ENCODE measurements around the gene SNX1. TPM values are rescaled to one million over a fixed set of nuclear protein-coding genes. Genes with fewer than 3 reads are reported as not detected.

The SNX1 gene
- total and polyA plus RNA-seq, 10 of the 15 experiments (the other 5 are each of a cell fraction or from before 2014, with no cell fraction given), result 17.8 to 115 (median 96.3) TPM

DNA sequence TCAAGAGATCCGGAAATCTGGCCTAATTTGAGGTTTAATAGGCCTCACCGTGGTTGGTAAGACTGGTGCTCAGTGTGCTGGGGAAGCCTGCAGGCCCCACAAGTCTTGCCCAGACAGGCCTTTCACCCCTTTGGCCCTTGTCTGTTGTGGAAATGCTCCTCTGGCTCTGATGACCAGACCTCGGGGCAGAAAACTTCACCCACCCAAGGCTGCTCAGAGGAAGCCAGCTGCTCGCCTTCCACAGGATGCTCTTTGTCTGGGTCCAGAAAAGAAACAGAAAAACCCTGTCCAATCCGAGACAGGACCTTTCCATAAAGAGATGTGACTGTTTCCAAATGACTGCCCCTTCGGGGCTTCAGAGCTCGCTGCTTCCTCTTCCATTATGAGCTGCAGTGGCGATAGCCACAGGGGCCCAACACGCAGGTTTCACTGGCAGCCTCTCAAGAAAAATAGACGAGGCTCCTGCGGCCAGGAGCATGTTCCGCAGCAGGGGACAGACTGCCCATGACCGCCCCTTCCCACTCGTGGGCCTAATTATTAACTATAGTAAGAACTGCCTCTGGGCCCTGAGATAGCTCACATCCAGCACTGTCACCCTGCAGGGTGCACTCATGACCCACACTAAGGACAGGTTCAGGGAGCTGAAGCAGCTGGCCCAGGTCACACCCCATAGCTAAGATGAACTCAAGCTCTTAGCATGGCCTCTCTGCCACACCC is 48.9 kb downstream of the SNX1 start (continued):
- TF ChIP-seq POLR2AphosphoS5 (IDR thresholded peaks at IDR 0.05; ENCODE audit: low read length) (peak; percentile 55; the same call in 1 of the 2 replicates), SRF (IDR thresholded peaks at IDR 0.05; ENCODE audit: low read depth in 2 of 2, low read length in 2 of 2) (peak in 1 of 2 experiments; percentile 55; a peak in 2 of 4 replicates), SP1 (IDR thresholded peaks at IDR 0.05; ENCODE audit: low read depth, low read length) (no peak), CEBPB (IDR thresholded peaks at IDR 0.05; ENCODE audit: borderline replicate concordance in 1 of 2, low read depth in 2 of 2, low read length in 2 of 2) (no peak), POLR2A (IDR thresholded peaks at IDR 0.05; ENCODE audit: low read depth, low read length) (peak; percentile 72), MTA3 (IDR thresholded peaks at IDR 0.05; ENCODE audit: borderline replicate concordance, low read length) (peak; percentile 76; the same call in 1 of the 2 replicates), SIX5 (IDR thresholded peaks at IDR 0.05; ENCODE audit: low read depth, low read length, severe bottlenecking) (no peak), BHLHE40 (IDR thresholded peaks at IDR 0.05; ENCODE audit: borderline replicate concordance in 1 of 2, low read depth in 2 of 2, low read length in 1 of 2) (peak in 1 of 2 experiments; percentile 9; a peak in 2 of 4 replicates), MYB (IDR thresholded peaks at IDR 0.05; ENCODE audit: borderline replicate concordance, low read depth, low read length) (no peak), CHD4 (IDR thresholded peaks at IDR 0.05) (no peak), RAD51 (IDR thresholded peaks at IDR 0.05) (no peak), SIN3A (IDR thresholded peaks at IDR 0.05; ENCODE audit: low read depth, low read length) (no peak), RFX5 (IDR thresholded peaks at IDR 0.05; ENCODE audit: low read depth, low read length) (no peak), SMAD1 (IDR thresholded peaks at IDR 0.05; ENCODE audit: low read depth, partially characterized antibody) (no peak), ZNF217 (IDR thresholded peaks at IDR 0.05) (no peak)
- TF ChIP-seq, protein P1, sequence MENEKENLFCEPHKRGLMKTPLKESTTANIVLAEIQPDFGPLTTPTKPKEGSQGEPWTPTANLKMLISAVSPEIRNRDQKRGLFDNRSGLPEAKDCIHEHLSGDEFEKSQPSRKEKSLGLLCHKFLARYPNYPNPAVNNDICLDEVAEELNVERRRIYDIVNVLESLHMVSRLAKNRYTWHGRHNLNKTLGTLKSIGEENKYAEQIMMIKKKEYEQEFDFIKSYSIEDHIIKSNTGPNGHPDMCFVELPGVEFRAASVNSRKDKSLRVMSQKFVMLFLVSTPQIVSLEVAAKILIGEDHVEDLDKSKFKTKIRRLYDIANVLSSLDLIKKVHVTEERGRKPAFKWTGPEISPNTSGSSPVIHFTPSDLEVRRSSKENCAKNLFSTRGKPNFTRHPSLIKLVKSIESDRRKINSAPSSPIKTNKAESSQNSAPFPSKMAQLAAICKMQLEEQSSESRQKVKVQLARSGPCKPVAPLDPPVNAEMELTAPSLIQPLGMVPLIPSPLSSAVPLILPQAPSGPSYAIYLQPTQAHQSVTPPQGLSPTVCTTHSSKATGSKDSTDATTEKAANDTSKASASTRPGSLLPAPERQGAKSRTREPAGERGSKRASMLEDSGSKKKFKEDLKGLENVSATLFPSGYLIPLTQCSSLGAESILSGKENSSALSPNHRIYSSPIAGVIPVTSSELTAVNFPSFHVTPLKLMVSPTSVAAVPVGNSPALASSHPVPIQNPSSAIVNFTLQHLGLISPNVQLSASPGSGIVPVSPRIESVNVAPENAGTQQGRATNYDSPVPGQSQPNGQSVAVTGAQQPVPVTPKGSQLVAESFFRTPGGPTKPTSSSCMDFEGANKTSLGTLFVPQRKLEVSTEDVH (IDR thresholded peaks at IDR 0.05; ENCODE audit: low read depth, partially characterized antibody), result no peak
- TF ChIP-seq, protein P2, sequence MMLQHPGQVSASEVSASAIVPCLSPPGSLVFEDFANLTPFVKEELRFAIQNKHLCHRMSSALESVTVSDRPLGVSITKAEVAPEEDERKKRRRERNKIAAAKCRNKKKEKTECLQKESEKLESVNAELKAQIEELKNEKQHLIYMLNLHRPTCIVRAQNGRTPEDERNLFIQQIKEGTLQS (IDR thresholded peaks at IDR 0.05; ENCODE audit: borderline replicate concordance, extremely low read depth, low read depth, low read length), result no peak
- TF ChIP-seq, protein P3, sequence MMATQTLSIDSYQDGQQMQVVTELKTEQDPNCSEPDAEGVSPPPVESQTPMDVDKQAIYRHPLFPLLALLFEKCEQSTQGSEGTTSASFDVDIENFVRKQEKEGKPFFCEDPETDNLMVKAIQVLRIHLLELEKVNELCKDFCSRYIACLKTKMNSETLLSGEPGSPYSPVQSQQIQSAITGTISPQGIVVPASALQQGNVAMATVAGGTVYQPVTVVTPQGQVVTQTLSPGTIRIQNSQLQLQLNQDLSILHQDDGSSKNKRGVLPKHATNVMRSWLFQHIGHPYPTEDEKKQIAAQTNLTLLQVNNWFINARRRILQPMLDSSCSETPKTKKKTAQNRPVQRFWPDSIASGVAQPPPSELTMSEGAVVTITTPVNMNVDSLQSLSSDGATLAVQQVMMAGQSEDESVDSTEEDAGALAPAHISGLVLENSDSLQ (IDR thresholded peaks at IDR 0.05), result no peak
- TF ChIP-seq, protein P4, sequence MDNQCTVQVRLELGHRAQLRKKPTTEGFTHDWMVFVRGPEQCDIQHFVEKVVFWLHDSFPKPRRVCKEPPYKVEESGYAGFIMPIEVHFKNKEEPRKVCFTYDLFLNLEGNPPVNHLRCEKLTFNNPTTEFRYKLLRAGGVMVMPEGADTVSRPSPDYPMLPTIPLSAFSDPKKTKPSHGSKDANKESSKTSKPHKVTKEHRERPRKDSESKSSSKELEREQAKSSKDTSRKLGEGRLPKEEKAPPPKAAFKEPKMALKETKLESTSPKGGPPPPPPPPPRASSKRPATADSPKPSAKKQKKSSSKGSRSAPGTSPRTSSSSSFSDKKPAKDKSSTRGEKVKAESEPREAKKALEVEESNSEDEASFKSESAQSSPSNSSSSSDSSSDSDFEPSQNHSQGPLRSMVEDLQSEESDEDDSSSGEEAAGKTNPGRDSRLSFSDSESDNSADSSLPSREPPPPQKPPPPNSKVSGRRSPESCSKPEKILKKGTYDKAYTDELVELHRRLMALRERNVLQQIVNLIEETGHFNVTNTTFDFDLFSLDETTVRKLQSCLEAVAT (IDR thresholded peaks at IDR 0.05), result no peak
- TF ChIP-seq, protein P5, sequence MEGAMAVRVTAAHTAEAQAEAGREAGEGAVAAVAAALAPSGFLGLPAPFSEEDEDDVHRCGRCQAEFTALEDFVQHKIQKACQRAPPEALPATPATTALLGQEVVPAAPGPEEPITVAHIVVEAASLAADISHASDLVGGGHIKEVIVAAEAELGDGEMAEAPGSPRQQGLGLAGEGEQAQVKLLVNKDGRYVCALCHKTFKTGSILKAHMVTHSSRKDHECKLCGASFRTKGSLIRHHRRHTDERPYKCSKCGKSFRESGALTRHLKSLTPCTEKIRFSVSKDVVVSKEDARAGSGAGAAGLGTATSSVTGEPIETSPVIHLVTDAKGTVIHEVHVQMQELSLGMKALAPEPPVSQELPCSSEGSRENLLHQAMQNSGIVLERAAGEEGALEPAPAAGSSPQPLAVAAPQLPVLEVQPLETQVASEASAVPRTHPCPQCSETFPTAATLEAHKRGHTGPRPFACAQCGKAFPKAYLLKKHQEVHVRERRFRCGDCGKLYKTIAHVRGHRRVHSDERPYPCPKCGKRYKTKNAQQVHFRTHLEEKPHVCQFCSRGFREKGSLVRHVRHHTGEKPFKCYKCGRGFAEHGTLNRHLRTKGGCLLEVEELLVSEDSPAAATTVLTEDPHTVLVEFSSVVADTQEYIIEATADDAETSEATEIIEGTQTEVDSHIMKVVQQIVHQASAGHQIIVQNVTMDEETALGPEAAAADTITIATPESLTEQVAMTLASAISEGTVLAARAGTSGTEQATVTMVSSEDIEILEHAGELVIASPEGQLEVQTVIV (IDR thresholded peaks at IDR 0.05; ENCODE audit: borderline replicate concordance, partially characterized antibody), result no peak
- TF ChIP-seq, protein P6, sequence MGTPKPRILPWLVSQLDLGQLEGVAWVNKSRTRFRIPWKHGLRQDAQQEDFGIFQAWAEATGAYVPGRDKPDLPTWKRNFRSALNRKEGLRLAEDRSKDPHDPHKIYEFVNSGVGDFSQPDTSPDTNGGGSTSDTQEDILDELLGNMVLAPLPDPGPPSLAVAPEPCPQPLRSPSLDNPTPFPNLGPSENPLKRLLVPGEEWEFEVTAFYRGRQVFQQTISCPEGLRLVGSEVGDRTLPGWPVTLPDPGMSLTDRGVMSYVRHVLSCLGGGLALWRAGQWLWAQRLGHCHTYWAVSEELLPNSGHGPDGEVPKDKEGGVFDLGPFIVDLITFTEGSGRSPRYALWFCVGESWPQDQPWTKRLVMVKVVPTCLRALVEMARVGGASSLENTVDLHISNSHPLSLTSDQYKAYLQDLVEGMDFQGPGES (IDR thresholded peaks at IDR 0.05), result no peak

Measured in GM12878 (cell line).